ENCODE measurements around the gene ARRB2.

DNA sequence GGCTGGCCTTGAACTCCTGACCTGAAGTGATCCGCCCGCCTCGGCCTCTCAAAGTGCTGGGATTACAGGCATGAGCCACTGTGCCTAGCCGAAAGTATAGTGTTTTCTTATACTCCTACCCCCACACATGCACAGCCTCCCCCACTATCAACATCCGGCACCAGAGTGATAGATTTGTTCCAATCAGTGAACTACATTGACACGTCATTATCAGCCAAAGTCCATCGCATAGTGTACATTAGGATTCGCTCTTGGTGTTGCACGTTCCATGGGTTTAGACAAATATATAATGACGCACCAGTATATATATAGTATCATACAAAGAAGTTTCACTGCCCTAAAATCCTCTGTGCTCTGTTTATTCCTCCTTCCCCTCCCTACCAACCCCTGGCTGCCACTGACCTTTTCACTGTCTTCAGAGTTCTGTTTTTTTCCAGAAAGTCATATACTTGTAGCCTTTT lies 49.4 kb downstream of the ARRB2 start:
- no peak for TF ChIP-seq POLR2A (IDR thresholded peaks at IDR 0.05)
- TF ChIP-seq, protein P1, sequence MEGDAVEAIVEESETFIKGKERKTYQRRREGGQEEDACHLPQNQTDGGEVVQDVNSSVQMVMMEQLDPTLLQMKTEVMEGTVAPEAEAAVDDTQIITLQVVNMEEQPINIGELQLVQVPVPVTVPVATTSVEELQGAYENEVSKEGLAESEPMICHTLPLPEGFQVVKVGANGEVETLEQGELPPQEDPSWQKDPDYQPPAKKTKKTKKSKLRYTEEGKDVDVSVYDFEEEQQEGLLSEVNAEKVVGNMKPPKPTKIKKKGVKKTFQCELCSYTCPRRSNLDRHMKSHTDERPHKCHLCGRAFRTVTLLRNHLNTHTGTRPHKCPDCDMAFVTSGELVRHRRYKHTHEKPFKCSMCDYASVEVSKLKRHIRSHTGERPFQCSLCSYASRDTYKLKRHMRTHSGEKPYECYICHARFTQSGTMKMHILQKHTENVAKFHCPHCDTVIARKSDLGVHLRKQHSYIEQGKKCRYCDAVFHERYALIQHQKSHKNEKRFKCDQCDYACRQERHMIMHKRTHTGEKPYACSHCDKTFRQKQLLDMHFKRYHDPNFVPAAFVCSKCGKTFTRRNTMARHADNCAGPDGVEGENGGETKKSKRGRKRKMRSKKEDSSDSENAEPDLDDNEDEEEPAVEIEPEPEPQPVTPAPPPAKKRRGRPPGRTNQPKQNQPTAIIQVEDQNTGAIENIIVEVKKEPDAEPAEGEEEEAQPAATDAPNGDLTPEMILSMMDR (IDR thresholded peaks at IDR 0.05): no peak
